ENCODE measurements around the gene PHLDB2.

GRCh38 chr3:111955876-111956275, 96.8 kb downstream of the PHLDB2 start:
- TF ChIP-seq, protein P1, sequence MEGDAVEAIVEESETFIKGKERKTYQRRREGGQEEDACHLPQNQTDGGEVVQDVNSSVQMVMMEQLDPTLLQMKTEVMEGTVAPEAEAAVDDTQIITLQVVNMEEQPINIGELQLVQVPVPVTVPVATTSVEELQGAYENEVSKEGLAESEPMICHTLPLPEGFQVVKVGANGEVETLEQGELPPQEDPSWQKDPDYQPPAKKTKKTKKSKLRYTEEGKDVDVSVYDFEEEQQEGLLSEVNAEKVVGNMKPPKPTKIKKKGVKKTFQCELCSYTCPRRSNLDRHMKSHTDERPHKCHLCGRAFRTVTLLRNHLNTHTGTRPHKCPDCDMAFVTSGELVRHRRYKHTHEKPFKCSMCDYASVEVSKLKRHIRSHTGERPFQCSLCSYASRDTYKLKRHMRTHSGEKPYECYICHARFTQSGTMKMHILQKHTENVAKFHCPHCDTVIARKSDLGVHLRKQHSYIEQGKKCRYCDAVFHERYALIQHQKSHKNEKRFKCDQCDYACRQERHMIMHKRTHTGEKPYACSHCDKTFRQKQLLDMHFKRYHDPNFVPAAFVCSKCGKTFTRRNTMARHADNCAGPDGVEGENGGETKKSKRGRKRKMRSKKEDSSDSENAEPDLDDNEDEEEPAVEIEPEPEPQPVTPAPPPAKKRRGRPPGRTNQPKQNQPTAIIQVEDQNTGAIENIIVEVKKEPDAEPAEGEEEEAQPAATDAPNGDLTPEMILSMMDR (IDR thresholded peaks at IDR 0.05): no peak
- TF ChIP-seq POLR2A (IDR thresholded peaks at IDR 0.05): no peak

Data from lower leg skin (tissue), 3 donors.